A549 (cell line): ENCODE data around the gene CHST11. TPM values are rescaled to one million over a fixed set of nuclear protein-coding genes. Genes with fewer than 3 reads are reported as not detected.

ENCODE experiments used
- ATAC-seq, 2 experiments: fragments of 200-7000 bp in 1 of 2; fragments of >200 bp in 1 of 2; cut with Nextera tagmentation in 1 of 2; cut with Tn5 transposase in 1 of 2; 3 replicates each; pipeline versions ENCODE4 v1.8.0 to v1.9.1; 2018 to 2020; ENCODE audit warnings: mild to moderate bottlenecking in 1 of 2, moderate library complexity in 1 of 2
- CTCF ChIA-PET: fragments of 300-600 bp; sonication (Branson Sonifier 250); formaldehyde crosslinking; extraction: SDS; loops from one replicate; lab custom pipeline; 2021; ENCODE audit warnings: antibody characterized with exemption, inconsistent platforms; lab: Yijun Ruan, JAX
- POLR2A ChIA-PET: fragments of 350-600 bp; formaldehyde crosslinking; extraction: SDS; loops from one replicate; lab custom pipeline; 2021; ENCODE audit warnings: antibody characterized with exemption, inconsistent platforms; lab: Yijun Ruan, JAX
- DNase-seq, 2 experiments: peaks; one replicate each; pipeline versions ENCODE4 v3.0.0 to v3.0.0-alpha.2; 2011 to 2016; ENCODE audit warnings: low read depth in 1 of 2, low spot score in 1 of 2
- FAIRE-seq: peaks from 2 replicates; lab custom pipeline; 2011; peaks lifted over from hg19 to GRCh38; lab: Jason Lieb, UNC
- H3K27ac ChIP-seq, 2 experiments: fragments of >200 bp; sonication (Bioruptor Twin); formaldehyde crosslinking; 3 replicates each; pipeline ENCODE4 v1.5.1; 2016 to 2017
- H3K4me1 ChIP-seq: fragments of >200 bp; sonication (Bioruptor Twin); formaldehyde crosslinking; 3 replicates; pipeline ENCODE4 v1.6.1; 2016
- H3K4me2 ChIP-seq: fragments of >200 bp; sonication (Bioruptor Twin); formaldehyde crosslinking; 3 replicates; pipeline ENCODE4 v1.6.1; 2016
- H3K4me3 ChIP-seq: fragments of >200 bp; sonication (Bioruptor Twin); formaldehyde crosslinking; 3 replicates; pipeline ENCODE4 v1.5.1; 2016
- H3K9me3 ChIP-seq: fragments of >200 bp; sonication (Bioruptor Twin); formaldehyde crosslinking; 3 replicates; pipeline ENCODE4 v1.6.1; 2016
- CBX8 ChIP-seq: fragments of 200-600 bp; sonication (generic); IDR thresholded peaks from 2 replicates; pipeline ENCODE4 v1.6.1; 2016
- CHD2 ChIP-seq: fragments of 150-350 bp; IDR thresholded peaks from 2 replicates; pipeline ENCODE4 v1.6.1; 2014; ENCODE audit warnings: low read length; ENCODE audit not compliant: partially characterized antibody
- CHD4 ChIP-seq: fragments of 200-600 bp; sonication (generic); IDR thresholded peaks from 2 replicates; pipeline ENCODE4 v1.6.1; 2016; ENCODE audit warnings: antibody characterized with exemption, mild to moderate bottlenecking, borderline replicate concordance
- FOSL2 ChIP-seq, 2 experiments: fragments of 450-650 bp in 1 of 2; fragments of >200 bp in 1 of 2; sonication (Bioruptor Twin) in 1 of 2; formaldehyde crosslinking; IDR thresholded peaks; 2 replicates each; pipeline versions ENCODE4 v1.5.0 to v1.6.1; 2016 to 2020; ENCODE audit warnings: mild to moderate bottlenecking in 1 of 2, moderate library complexity in 1 of 2
- HEYL ChIP-seq: fragments of 250-450 bp; sonication (Bioruptor Pico); IDR thresholded peaks from 2 replicates; pipeline ENCODE4 v1.8.0; 2021; ENCODE audit warnings: mild to moderate bottlenecking, moderate library complexity
- HOXB13 ChIP-seq: fragments of 250-450 bp; sonication (Bioruptor Pico); IDR thresholded peaks from 2 replicates; pipeline ENCODE4 v1.5.0; 2020; ENCODE audit warnings: low read depth, mild to moderate bottlenecking, moderate library complexity
- HOXB5 ChIP-seq: fragments of 250-450 bp; sonication (Bioruptor Pico); IDR thresholded peaks from 2 replicates; pipeline ENCODE4 v1.5.0; 2020; ENCODE audit warnings: mild to moderate bottlenecking, moderate library complexity
- JUNB ChIP-seq: fragments of >200 bp; sonication (Bioruptor Twin); formaldehyde crosslinking; IDR thresholded peaks from 2 replicates; pipeline ENCODE4 v1.6.1; 2016
- KDM1A ChIP-seq: fragments of 200-600 bp; sonication (generic); IDR thresholded peaks from 2 replicates; pipeline ENCODE4 v1.6.1; 2016; ENCODE audit warnings: low read depth, mild to moderate bottlenecking
- KDM5A ChIP-seq: fragments of 200-600 bp; sonication (generic); IDR thresholded peaks from 2 replicates; pipeline ENCODE4 v1.6.1; 2016; ENCODE audit warnings: antibody characterized with exemption, mild to moderate bottlenecking
- MAFK ChIP-seq: fragments of 450-650 bp; IDR thresholded peaks from 2 replicates; pipeline ENCODE4 v1.6.1; 2014; ENCODE audit not compliant: partially characterized antibody
- MAZ ChIP-seq: fragments of 150-350 bp; IDR thresholded peaks from 2 replicates; pipeline ENCODE4 v1.6.1; 2014; ENCODE audit warnings: antibody characterized with exemption, low read depth, low read length, borderline replicate concordance
- MYC ChIP-seq: IDR thresholded peaks from 2 replicates; pipeline ENCODE4 v1.6.1; 2012; ENCODE audit warnings: mild to moderate bottlenecking, inconsistent platforms, low read length, improper control_type of control experiment, borderline replicate concordance
- NFE2L2 ChIP-seq: fragments of 150-350 bp; conservative IDR thresholded peaks from 2 replicates; pipeline ENCODE4 v1.6.1; 2014; ENCODE audit warnings: low read length
- NPAS2 ChIP-seq: fragments of 250-450 bp; sonication (Bioruptor Pico); IDR thresholded peaks from 2 replicates; pipeline ENCODE4 v1.8.0; 2022; ENCODE audit warnings: mild to moderate bottlenecking, moderate library complexity, borderline replicate concordance
- PHF8 ChIP-seq: fragments of 200-600 bp; sonication (generic); IDR thresholded peaks from 2 replicates; pipeline ENCODE4 v1.6.1; 2016; ENCODE audit warnings: low read depth, mild to moderate bottlenecking, antibody characterized with exemption, moderate library complexity, borderline replicate concordance
- RAD21 ChIP-seq, 2 experiments: fragments of >200 bp in 1 of 2; sonication (Bioruptor Twin) in 1 of 2; formaldehyde crosslinking in 1 of 2; IDR thresholded peaks in 1 of 2; conservative IDR thresholded peaks in 1 of 2; 2 replicates in 1 of 2; 3 replicates in 1 of 2; pipeline ENCODE4 v1.6.1; 2012 to 2018; ENCODE audit warnings: inconsistent platforms in 1 of 2
- RCOR1 ChIP-seq: fragments of 150-350 bp; IDR thresholded peaks from 2 replicates; pipeline ENCODE4 v1.6.1; 2014; ENCODE audit warnings: antibody characterized with exemption, low read length, low read depth
- TP53 ChIP-seq: fragments of 250-450 bp; sonication (Bioruptor Pico); IDR thresholded peaks from 2 replicates; pipeline ENCODE4 v1.5.0; 2021; ENCODE audit warnings: mild to moderate bottlenecking, moderate library complexity
- ZFP36 ChIP-seq: fragments of 450-650 bp; IDR thresholded peaks from 2 replicates; pipeline ENCODE4 v1.6.1; 2014; ENCODE audit warnings: borderline replicate concordance; ENCODE audit not compliant: partially characterized antibody
- ZNF302 ChIP-seq: fragments of 250-450 bp; sonication (Bioruptor Pico); IDR thresholded peaks from 2 replicates; pipeline ENCODE4 v1.9.0; 2021; ENCODE audit warnings: inconsistent platforms, mild to moderate bottlenecking, moderate library complexity
- WGBS: methylation state at CpG from one replicate; pipeline ENCODE4 v1.1.6; 2017; ENCODE audit errors: missing lambda C conversion rate; 5-methylcytosine and 5-hydroxymethylcytosine counted together
- polyA plus RNA-seq, 4 experiments: library from polyadenylated mRNA; depleted of rRNA in 3 of 4; stranded (reverse); fragments of >200 nt; fragmentation: RNase III in 1 of 4; extraction: RNeasy Plus Mini Kit Qiagen cat#74134 plus additional on column Dnase treatment in 1 of 4; gene quantifications; 2 replicates in 3 of 4; 3 replicates in 1 of 4; pipeline ENCODE4 v1.2.3, GENCODE V29; 2011 to 2017
- TF ChIP-seq, protein P1 (sequence below): fragments of 250-450 bp; sonication (Bioruptor Pico); IDR thresholded peaks from 2 replicates; pipeline ENCODE4 v1.5.0; 2020; ENCODE audit warnings: low read depth, mild to moderate bottlenecking, moderate library complexity
- TF ChIP-seq, protein P2 (sequence below): fragments of 250-450 bp; sonication (Bioruptor Pico); IDR thresholded peaks from 2 replicates; pipeline ENCODE4 v1.5.0; 2021; ENCODE audit warnings: mild to moderate bottlenecking, moderate library complexity, borderline replicate concordance
- TF ChIP-seq, protein P3 (sequence below): fragments of 150-350 bp; IDR thresholded peaks from 2 replicates; pipeline ENCODE4 v1.6.1; 2014; ENCODE audit warnings: low read depth, mild to moderate bottlenecking, low read length
- TF ChIP-seq, protein P4 (sequence below): fragments of 450-650 bp; IDR thresholded peaks from 2 replicates; pipeline ENCODE4 v1.6.1; 2014; ENCODE audit warnings: antibody characterized with exemption
- TF ChIP-seq, protein P5 (sequence below): fragments of >200 bp; sonication (Bioruptor Twin); formaldehyde crosslinking; IDR thresholded peaks from 3 replicates; pipeline ENCODE4 v1.5.1; 2016
- TF ChIP-seq, protein P6 (sequence below): IDR thresholded peaks from 2 replicates; pipeline ENCODE4 v1.6.1; 2012

CHST11 gene
- polyA plus RNA-seq, 2 of the 4 experiments (the other 2 are of a cell fraction) = 19.2 to 21.8 TPM

DNA sequence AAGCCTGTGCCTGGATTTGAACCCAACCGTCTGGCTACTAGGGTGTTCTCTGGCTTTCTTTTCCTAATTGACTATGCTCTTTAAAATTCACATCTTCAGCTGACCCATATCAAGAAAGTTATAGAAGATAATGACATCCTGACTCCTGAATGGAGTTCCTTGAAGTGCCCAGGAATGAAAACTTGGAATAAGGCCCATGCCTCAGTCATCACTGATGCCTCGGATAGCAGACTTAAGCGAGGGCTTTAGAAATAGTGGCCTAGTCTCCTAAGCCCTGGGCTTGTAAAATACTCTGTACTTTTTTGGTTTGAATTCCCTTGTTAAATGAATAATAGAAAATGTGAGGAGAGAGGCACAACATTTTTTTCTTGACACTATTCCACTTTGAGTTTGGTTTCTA lies 39.0 kb downstream of the CHST11 start:
- Histone ChIP-seq H3K4me1 (no peaks in the 10 kb centered on the region), H3K4me2 (no peak overlapping the region), H3K4me3 (no peak overlapping the region)
- POLR2A ChIA-PET = no interaction called here
- DNase-seq = no peak
- WGBS = 94% methylated on average over 3 of the region's 3 CpGs
- TF ChIP-seq NPAS2 (no peak), CBX8 (no peak), MYC (no peak), MAFK (no peak), TP53 (no peak), ZFP36 (no peak), FOSL2 (IDR thresholded peaks at IDR 0.05) (no peak), FOSL2 (CRISPR knock-in tag; IDR thresholded peaks at IDR 0.05) (no peak), HOXB5 (no peak), NFE2L2 (no peak), RCOR1 (no peak)
- TF ChIP-seq, protein P1, sequence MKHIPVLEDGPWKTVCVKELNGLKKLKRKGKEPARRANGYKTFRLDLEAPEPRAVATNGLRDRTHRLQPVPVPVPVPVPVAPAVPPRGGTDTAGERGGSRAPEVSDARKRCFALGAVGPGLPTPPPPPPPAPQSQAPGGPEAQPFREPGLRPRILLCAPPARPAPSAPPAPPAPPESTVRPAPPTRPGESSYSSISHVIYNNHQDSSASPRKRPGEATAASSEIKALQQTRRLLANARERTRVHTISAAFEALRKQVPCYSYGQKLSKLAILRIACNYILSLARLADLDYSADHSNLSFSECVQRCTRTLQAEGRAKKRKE (CRISPR knock-in tag) = no peak
- TF ChIP-seq, protein P2, sequence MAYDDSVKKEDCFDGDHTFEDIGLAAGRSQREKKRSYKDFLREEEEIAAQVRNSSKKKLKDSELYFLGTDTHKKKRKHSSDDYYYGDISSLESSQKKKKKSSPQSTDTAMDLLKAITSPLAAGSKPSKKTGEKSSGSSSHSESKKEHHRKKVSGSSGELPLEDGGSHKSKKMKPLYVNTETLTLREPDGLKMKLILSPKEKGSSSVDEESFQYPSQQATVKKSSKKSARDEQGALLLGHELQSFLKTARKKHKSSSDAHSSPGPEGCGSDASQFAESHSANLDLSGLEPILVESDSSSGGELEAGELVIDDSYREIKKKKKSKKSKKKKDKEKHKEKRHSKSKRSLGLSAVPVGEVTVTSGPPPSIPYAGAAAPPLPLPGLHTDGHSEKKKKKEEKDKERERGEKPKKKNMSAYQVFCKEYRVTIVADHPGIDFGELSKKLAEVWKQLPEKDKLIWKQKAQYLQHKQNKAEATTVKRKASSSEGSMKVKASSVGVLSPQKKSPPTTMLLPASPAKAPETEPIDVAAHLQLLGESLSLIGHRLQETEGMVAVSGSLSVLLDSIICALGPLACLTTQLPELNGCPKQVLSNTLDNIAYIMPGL (CRISPR knock-in tag) = no peak
- TF ChIP-seq, all 56 proteins: peak for 0
- no peak for FAIRE-seq
- ATAC-seq = no peak
- CTCF ChIA-PET = no interaction called here
- no peak overlapping the region for H3K27ac ChIP-seq
- H3K9me3 ChIP-seq = no peaks in the 10 kb centered on the region

DNA sequence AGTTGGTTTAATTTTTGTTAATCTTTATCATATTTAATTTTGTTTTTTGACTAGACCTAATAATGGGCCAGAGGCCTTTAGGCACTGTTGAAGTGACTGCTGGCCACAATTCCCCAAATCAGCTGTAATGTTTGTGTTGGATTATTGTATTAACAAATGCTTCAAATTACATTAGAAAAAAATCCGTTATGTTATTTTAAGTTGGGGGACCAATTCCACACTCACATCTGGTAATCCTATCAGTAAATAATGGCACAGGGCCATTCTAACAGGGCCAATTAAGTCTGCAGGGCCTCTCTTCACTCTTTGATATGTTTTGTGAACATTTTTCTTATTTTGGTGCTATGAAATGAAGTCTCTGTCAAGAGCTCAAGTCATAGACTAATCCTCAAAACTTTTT lies 39.6 kb downstream of the CHST11 start:
- FAIRE-seq (no peak), ATAC-seq (no peak), DNase-seq (no peak)
- Histone ChIP-seq H3K27ac (no peak overlapping the region), H3K4me2 (no peak overlapping the region), H3K4me1 (no peaks in the 10 kb centered on the region), H3K9me3 (no peaks in the 10 kb centered on the region), H3K4me3 (no peak overlapping the region)
- POLR2A ChIA-PET = no interaction called here
- CTCF ChIA-PET = no interaction called here
- TF ChIP-seq, protein P3, sequence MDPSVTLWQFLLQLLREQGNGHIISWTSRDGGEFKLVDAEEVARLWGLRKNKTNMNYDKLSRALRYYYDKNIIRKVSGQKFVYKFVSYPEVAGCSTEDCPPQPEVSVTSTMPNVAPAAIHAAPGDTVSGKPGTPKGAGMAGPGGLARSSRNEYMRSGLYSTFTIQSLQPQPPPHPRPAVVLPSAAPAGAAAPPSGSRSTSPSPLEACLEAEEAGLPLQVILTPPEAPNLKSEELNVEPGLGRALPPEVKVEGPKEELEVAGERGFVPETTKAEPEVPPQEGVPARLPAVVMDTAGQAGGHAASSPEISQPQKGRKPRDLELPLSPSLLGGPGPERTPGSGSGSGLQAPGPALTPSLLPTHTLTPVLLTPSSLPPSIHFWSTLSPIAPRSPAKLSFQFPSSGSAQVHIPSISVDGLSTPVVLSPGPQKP = no peak
- TF ChIP-seq HOXB13 (CRISPR knock-in tag) = no peak
- no peak for TF ChIP-seq CHD4
- TF ChIP-seq, protein P4, sequence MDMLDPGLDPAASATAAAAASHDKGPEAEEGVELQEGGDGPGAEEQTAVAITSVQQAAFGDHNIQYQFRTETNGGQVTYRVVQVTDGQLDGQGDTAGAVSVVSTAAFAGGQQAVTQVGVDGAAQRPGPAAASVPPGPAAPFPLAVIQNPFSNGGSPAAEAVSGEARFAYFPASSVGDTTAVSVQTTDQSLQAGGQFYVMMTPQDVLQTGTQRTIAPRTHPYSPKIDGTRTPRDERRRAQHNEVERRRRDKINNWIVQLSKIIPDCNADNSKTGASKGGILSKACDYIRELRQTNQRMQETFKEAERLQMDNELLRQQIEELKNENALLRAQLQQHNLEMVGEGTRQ = no peak
- no peak for TF ChIP-seq RAD21 (conservative IDR thresholded peaks at IDR 0.05 in 1 of 2, IDR thresholded peaks at IDR 0.05 in 1 of 2)
- no peak for TF ChIP-seq CHD2
- TF ChIP-seq, protein P2 (CRISPR knock-in tag) = no peak
- no peak for TF ChIP-seq MAZ
- no peak for TF ChIP-seq KDM5A
- TF ChIP-seq, protein P5, sequence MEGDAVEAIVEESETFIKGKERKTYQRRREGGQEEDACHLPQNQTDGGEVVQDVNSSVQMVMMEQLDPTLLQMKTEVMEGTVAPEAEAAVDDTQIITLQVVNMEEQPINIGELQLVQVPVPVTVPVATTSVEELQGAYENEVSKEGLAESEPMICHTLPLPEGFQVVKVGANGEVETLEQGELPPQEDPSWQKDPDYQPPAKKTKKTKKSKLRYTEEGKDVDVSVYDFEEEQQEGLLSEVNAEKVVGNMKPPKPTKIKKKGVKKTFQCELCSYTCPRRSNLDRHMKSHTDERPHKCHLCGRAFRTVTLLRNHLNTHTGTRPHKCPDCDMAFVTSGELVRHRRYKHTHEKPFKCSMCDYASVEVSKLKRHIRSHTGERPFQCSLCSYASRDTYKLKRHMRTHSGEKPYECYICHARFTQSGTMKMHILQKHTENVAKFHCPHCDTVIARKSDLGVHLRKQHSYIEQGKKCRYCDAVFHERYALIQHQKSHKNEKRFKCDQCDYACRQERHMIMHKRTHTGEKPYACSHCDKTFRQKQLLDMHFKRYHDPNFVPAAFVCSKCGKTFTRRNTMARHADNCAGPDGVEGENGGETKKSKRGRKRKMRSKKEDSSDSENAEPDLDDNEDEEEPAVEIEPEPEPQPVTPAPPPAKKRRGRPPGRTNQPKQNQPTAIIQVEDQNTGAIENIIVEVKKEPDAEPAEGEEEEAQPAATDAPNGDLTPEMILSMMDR = no peak
- TF ChIP-seq PHF8 = no peak
- TF ChIP-seq ZNF302 (CRISPR knock-in tag) = no peak
- TF ChIP-seq HEYL = no peak
- no peak for TF ChIP-seq HOXB5
- TF ChIP-seq CBX8 = no peak
- no peak for TF ChIP-seq KDM1A
- TF ChIP-seq, protein P6, sequence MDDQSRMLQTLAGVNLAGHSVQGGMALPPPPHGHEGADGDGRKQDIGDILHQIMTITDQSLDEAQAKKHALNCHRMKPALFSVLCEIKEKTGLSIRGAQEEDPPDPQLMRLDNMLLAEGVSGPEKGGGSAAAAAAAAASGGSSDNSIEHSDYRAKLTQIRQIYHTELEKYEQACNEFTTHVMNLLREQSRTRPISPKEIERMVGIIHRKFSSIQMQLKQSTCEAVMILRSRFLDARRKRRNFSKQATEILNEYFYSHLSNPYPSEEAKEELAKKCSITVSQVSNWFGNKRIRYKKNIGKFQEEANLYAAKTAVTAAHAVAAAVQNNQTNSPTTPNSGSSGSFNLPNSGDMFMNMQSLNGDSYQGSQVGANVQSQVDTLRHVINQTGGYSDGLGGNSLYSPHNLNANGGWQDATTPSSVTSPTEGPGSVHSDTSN = no peak
- TF ChIP-seq JUNB = no peak
- WGBS = 83% methylated on average over 1 of the region's 1 CpG
